T follicular helper cell (primary cell): ENCODE measurements around the gene CTDNEP1.

Experiments used
- DNase-seq: peaks from one replicate; pipeline ENCODE4 v3.0.0-alpha.2; 2020; ENCODE audit warnings: low read depth

The CTDNEP1 gene

GRCh38 chr17:7280519-7281073 is 29.1 kb upstream of the CTDNEP1 start:
- DNase-seq = peak; percentile 71

- no peak for DNase-seq
These were observed 27.9 kb upstream of the CTDNEP1 start for GRCh38 chr17:7279448-7279847.

- no peak for DNase-seq
These were observed 15.2 kb upstream of the CTDNEP1 start for GRCh38 chr17:7266784-7267183.

GRCh38 chr17:7263801-7264078 is 12.2 kb upstream of the CTDNEP1 start:
- DNase-seq = no peak

GRCh38 chr17:7262935-7263800 is 11.6 kb upstream of the CTDNEP1 start:
- no peak for DNase-seq

- DNase-seq = no peak
These were observed 10.8 kb upstream of the CTDNEP1 start, which contains the start of gene CLDN7 for GRCh38 chr17:7262192-7262934. Gene CLDN7 (minus strand): TSS chr17:7262478. CDS start chr17:7262043, 435 bp downstream.

GRCh38 chr17:7261379-7262191 is 10.1 kb upstream of the CTDNEP1 start:
- no peak for DNase-seq

- DNase-seq = no peak
These were observed 9.3 kb upstream of the CTDNEP1 start for GRCh38 chr17:7260651-7261378.

GRCh38 chr17:7260151-7260550 is 8.6 kb upstream of the CTDNEP1 start:
- DNase-seq = no peak

GRCh38 chr17:7259555-7259889 is 8.0 kb upstream of the CTDNEP1 start:
- DNase-seq = no peak

- no peak for DNase-seq
These were observed 7.4 kb upstream of the CTDNEP1 start for GRCh38 chr17:7258731-7259554.

GRCh38 chr17:7256766-7257456 is 5.4 kb upstream of the CTDNEP1 start:
- no peak for DNase-seq

GRCh38 chr17:7254511-7254910 is 3.0 kb upstream of the CTDNEP1 start:
- no peak for DNase-seq

GRCh38 chr17:7253082-7253481 is 1.5 kb upstream of the CTDNEP1 start:
- no peak for DNase-seq

GRCh38 chr17:7252176-7253043 is 876 bp upstream of the CTDNEP1 start, which contains the start of gene ELP5:
Gene ELP5 (plus strand): TSS chr17:7252215. CDS start chr17:7252551, 336 bp downstream.
- DNase-seq = peak; percentile 78

- DNase-seq = no peak
These were observed 573 bp downstream of the CTDNEP1 start for GRCh38 chr17:7250695-7251627.

GRCh38 chr17:7249830-7250229 is 1.7 kb downstream of the CTDNEP1 start:
- DNase-seq = no peak

GRCh38 chr17:7249214-7249613 is 2.3 kb downstream of the CTDNEP1 start:
- DNase-seq = no peak
